Measurements from ENCODE around the gene PCBP3. TPM values are rescaled to one million over a fixed set of nuclear protein-coding genes. Genes with fewer than 3 reads are reported as not detected.

PCBP3 gene
- total RNA-seq, 1 experiment from 2014 or later: 10.9 TPM

GRCh38 chr21:45918011-45918410 lies 274.5 kb downstream of the PCBP3 start:
- Histone ChIP-seq H3K9me3 (ENCODE audit: control insufficient read depth, low read depth, low read length) (no peaks in the 10 kb centered on the region), H3K4me1 (ENCODE audit: insufficient read depth, low read length) (no peaks in the 10 kb centered on the region), H3K27me3 (ENCODE audit: insufficient read depth, low read length) (no peaks in the 10 kb centered on the region), H4K20me1 (ENCODE audit: control insufficient read depth, insufficient read depth, insufficient read length) (no peaks in the 10 kb centered on the region), H4K8ac (replicated peaks; ENCODE audit: insufficient read length, low read depth, low read length) (no peak overlapping the region), H3K79me2 (ENCODE audit: insufficient read depth, low read length) (no peaks in the 10 kb centered on the region), H3K4ac (ENCODE audit: low read depth, low read length) (no peak overlapping the region), H2BK120ac (ENCODE audit: low read depth, low read length, poor library complexity, severe bottlenecking) (no peak overlapping the region), H2BK20ac (ENCODE audit: low read depth, low read length, poor library complexity, severe bottlenecking) (no peak overlapping the region), H4K91ac (ENCODE audit: insufficient read length, low read depth, low read length) (no peak overlapping the region), H3K27ac (ENCODE audit: insufficient read length, low read depth, low read length) (no peak overlapping the region), H3K79me1 (ENCODE audit: insufficient read depth, low read depth, low read length, poor library complexity, severe bottlenecking) (no peaks in the 10 kb centered on the region), H3K18ac (ENCODE audit: insufficient read length, low read depth, low read length) (no peak overlapping the region), H2AK5ac (ENCODE audit: insufficient read length, low read length) (no peak overlapping the region), H3K4me2 (ENCODE audit: insufficient read depth, insufficient read length, low read length) (no peak overlapping the region), H4K5ac (ENCODE audit: insufficient read length, low read depth, low read length) (no peak overlapping the region), H3K9ac (ENCODE audit: extremely low read depth, insufficient read length, low read length) (no peak overlapping the region), H2BK15ac (ENCODE audit: low read depth, low read length) (no peak overlapping the region), H3K23me2 (ENCODE audit: insufficient read length, low read depth, low read length, poor library complexity, severe bottlenecking) (no peaks in the 10 kb centered on the region), H3K23ac (ENCODE audit: insufficient read length, low read depth, low read length) (no peak overlapping the region), H2BK5ac (ENCODE audit: insufficient read length, low read length) (no peak overlapping the region), H3K56ac (ENCODE audit: insufficient read length, low read depth, low read length) (no peak overlapping the region), H3T11ph (ENCODE audit: low read length) (no peak overlapping the region), H3K14ac (ENCODE audit: insufficient read depth, low read length) (no peak overlapping the region), H2AFZ (ENCODE audit: low read length) (no peak overlapping the region), H2BK12ac (ENCODE audit: insufficient read length, low read depth, low read length) (no peak overlapping the region)
- H3K36me3 Mint-ChIP-seq (ENCODE audit: insufficient read depth in 1 of 3, low read depth in 3 of 3): peaks cover 0 to 6% (median 4%) of the 10 kb centered on the region in 3 experiments; a peak in 2 of 7 replicates
- H3K27me3 Mint-ChIP-seq (ENCODE audit: low read depth): peaks cover 6% of the 10 kb centered on the region
- no CpG with 5 or more reads among the region's 11 CpGs for WGBS (ENCODE audit: extremely low coverage, insufficient read length, low lambda C conversion rate)
- H3K4me3 Mint-ChIP-seq: no peak overlapping the region
- no peak overlapping the region for H3K27ac Mint-ChIP-seq
- no peak for DNase-seq
- TF ChIP-seq, protein P1, sequence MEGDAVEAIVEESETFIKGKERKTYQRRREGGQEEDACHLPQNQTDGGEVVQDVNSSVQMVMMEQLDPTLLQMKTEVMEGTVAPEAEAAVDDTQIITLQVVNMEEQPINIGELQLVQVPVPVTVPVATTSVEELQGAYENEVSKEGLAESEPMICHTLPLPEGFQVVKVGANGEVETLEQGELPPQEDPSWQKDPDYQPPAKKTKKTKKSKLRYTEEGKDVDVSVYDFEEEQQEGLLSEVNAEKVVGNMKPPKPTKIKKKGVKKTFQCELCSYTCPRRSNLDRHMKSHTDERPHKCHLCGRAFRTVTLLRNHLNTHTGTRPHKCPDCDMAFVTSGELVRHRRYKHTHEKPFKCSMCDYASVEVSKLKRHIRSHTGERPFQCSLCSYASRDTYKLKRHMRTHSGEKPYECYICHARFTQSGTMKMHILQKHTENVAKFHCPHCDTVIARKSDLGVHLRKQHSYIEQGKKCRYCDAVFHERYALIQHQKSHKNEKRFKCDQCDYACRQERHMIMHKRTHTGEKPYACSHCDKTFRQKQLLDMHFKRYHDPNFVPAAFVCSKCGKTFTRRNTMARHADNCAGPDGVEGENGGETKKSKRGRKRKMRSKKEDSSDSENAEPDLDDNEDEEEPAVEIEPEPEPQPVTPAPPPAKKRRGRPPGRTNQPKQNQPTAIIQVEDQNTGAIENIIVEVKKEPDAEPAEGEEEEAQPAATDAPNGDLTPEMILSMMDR (conservative IDR thresholded peaks at IDR 0.05): no peak
- H3K4me1 Mint-ChIP-seq: 0 out of 4 replicates have a peak, but pooled peaks cover 0 to 3% of the 10 kb centered on the region in 2 experiments
- peaks cover 0 to 6% of the 10 kb centered on the region in 2 experiments; a peak in 2 of 5 replicates for H3K9me3 Mint-ChIP-seq
